GM23338 (cell line): ENCODE results near the gene DDX54.

Experiments used
- CTCF ChIP-seq, 2 experiments: fragments of 200-600 bp in 1 of 2; sonication (generic) in 1 of 2; conservative IDR thresholded peaks; 2 replicates each; pipeline versions ENCODE4 v1.5.1 to v1.6.1; 2016 to 2017; ENCODE audit warnings: antibody characterized with exemption in 2 of 2, low read depth in 2 of 2, mild to moderate bottlenecking in 2 of 2, moderate library complexity in 1 of 2
- EZH2 ChIP-seq: fragments of 200-600 bp; sonication (generic); IDR thresholded peaks from one replicate; pipeline ENCODE4 v1.8.0; 2017; ENCODE audit warnings: antibody characterized with exemption, mild to moderate bottlenecking, low read depth; ENCODE audit not compliant: unreplicated experiment
- EZH2phosphoT487 ChIP-seq: fragments of 200-600 bp; sonication (generic); IDR thresholded peaks from one replicate; pipeline ENCODE4 v1.8.1; 2018; ENCODE audit warnings: antibody characterized with exemption; ENCODE audit not compliant: unreplicated experiment
- JUNB ChIP-seq: IDR thresholded peaks from one replicate; pipeline ENCODE4 v1.6.1; 2016; ENCODE audit warnings: antibody characterized with exemption; ENCODE audit not compliant: unreplicated experiment
- NANOG ChIP-seq: IDR thresholded peaks from 2 replicates; pipeline ENCODE4 v1.6.1; 2016; ENCODE audit warnings: antibody characterized with exemption, borderline replicate concordance
- POLR2AphosphoS5 ChIP-seq: IDR thresholded peaks from 2 replicates; pipeline ENCODE4 v1.6.1; 2016; ENCODE audit warnings: antibody characterized with exemption, low read depth
- ZNF114 ChIP-seq: fragments of 250-450 bp; sonication (Bioruptor Pico); IDR thresholded peaks from 2 replicates; pipeline ENCODE4 v1.5.0; 2020; ENCODE audit warnings: mild to moderate bottlenecking, moderate library complexity
- TF ChIP-seq, protein P1 (sequence below): IDR thresholded peaks from one replicate; pipeline ENCODE4 v1.6.1; 2018; ENCODE audit warnings: antibody characterized with exemption; ENCODE audit not compliant: unreplicated experiment

DNA sequence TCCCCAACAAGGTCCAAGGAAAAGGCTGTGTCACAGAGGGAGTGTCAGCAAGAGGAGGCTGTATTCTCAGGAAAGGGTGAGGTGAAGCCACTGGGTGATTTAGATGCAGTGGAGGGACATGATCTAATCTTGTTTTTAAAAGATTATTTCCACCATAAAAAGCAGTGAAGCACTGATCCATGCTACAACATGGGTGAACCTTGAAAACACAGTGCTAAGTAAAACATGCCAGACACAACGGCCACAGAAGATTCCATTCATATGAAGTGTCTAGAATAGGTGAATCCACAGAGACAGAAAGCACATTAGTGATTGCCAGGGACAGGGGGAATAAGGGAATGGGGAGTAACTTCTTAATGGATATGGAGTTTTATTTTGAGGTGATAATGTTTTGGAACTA is 13.0 kb upstream of the DDX54 start:
- TF ChIP-seq CTCF (conservative IDR thresholded peaks at IDR 0.05; ENCODE audit: low read depth in 2 of 2) = no peak
- TF ChIP-seq EZH2 = no peak
- TF ChIP-seq POLR2AphosphoS5 = no peak
- TF ChIP-seq, protein P1, sequence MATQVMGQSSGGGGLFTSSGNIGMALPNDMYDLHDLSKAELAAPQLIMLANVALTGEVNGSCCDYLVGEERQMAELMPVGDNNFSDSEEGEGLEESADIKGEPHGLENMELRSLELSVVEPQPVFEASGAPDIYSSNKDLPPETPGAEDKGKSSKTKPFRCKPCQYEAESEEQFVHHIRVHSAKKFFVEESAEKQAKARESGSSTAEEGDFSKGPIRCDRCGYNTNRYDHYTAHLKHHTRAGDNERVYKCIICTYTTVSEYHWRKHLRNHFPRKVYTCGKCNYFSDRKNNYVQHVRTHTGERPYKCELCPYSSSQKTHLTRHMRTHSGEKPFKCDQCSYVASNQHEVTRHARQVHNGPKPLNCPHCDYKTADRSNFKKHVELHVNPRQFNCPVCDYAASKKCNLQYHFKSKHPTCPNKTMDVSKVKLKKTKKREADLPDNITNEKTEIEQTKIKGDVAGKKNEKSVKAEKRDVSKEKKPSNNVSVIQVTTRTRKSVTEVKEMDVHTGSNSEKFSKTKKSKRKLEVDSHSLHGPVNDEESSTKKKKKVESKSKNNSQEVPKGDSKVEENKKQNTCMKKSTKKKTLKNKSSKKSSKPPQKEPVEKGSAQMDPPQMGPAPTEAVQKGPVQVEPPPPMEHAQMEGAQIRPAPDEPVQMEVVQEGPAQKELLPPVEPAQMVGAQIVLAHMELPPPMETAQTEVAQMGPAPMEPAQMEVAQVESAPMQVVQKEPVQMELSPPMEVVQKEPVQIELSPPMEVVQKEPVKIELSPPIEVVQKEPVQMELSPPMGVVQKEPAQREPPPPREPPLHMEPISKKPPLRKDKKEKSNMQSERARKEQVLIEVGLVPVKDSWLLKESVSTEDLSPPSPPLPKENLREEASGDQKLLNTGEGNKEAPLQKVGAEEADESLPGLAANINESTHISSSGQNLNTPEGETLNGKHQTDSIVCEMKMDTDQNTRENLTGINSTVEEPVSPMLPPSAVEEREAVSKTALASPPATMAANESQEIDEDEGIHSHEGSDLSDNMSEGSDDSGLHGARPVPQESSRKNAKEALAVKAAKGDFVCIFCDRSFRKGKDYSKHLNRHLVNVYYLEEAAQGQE = no peak
- no peak for TF ChIP-seq ZNF114
- TF ChIP-seq EZH2phosphoT487 = no peak
- no peak for TF ChIP-seq JUNB
- no peak for TF ChIP-seq NANOG
